A549 (cell line): ENCODE data around the gene SHKBP1. TPM values are rescaled to one million over a fixed set of nuclear protein-coding genes. Genes with fewer than 3 reads are reported as not detected.

Experiments
- ATAC-seq, 2 experiments: fragments of 200-7000 bp in 1 of 2; fragments of >200 bp in 1 of 2; cut with Nextera tagmentation in 1 of 2; cut with Tn5 transposase in 1 of 2; 3 replicates each; pipeline versions ENCODE4 v1.8.0 to v1.9.1; 2018 to 2020; ENCODE audit warnings: mild to moderate bottlenecking in 1 of 2, moderate library complexity in 1 of 2
- CTCF ChIA-PET: fragments of 300-600 bp; sonication (Branson Sonifier 250); formaldehyde crosslinking; extraction: SDS; loops from one replicate; lab custom pipeline; 2021; ENCODE audit warnings: antibody characterized with exemption, inconsistent platforms; lab: Yijun Ruan, JAX
- POLR2A ChIA-PET: fragments of 350-600 bp; formaldehyde crosslinking; extraction: SDS; loops from one replicate; lab custom pipeline; 2021; ENCODE audit warnings: antibody characterized with exemption, inconsistent platforms; lab: Yijun Ruan, JAX
- DNase-seq, 2 experiments: peaks; one replicate each; pipeline versions ENCODE4 v3.0.0 to v3.0.0-alpha.2; 2011 to 2016; ENCODE audit warnings: low read depth in 1 of 2, low spot score in 1 of 2
- FAIRE-seq: peaks from 2 replicates; lab custom pipeline; 2011; peaks lifted over from hg19 to GRCh38; lab: Jason Lieb, UNC
- H3K27ac ChIP-seq, 2 experiments: fragments of >200 bp; sonication (Bioruptor Twin); formaldehyde crosslinking; 3 replicates each; pipeline ENCODE4 v1.5.1; 2016 to 2017
- H3K4me1 ChIP-seq: fragments of >200 bp; sonication (Bioruptor Twin); formaldehyde crosslinking; 3 replicates; pipeline ENCODE4 v1.6.1; 2016
- H3K4me2 ChIP-seq: fragments of >200 bp; sonication (Bioruptor Twin); formaldehyde crosslinking; 3 replicates; pipeline ENCODE4 v1.6.1; 2016
- H3K4me3 ChIP-seq: fragments of >200 bp; sonication (Bioruptor Twin); formaldehyde crosslinking; 3 replicates; pipeline ENCODE4 v1.5.1; 2016
- H3K9me3 ChIP-seq: fragments of >200 bp; sonication (Bioruptor Twin); formaldehyde crosslinking; 3 replicates; pipeline ENCODE4 v1.6.1; 2016
- EHF ChIP-seq: fragments of 250-450 bp; sonication (Bioruptor Pico); IDR thresholded peaks from 2 replicates; pipeline ENCODE4 v1.5.0; 2020; ENCODE audit warnings: mild to moderate bottlenecking
- EHMT2 ChIP-seq: fragments of 200-600 bp; sonication (generic); IDR thresholded peaks from 2 replicates; pipeline ENCODE4 v1.6.1; 2016; ENCODE audit warnings: antibody characterized with exemption, low read depth, mild to moderate bottlenecking, moderate library complexity
- EP300 ChIP-seq, 2 experiments: fragments of >200 bp; sonication (Bioruptor Twin); formaldehyde crosslinking; IDR thresholded peaks; 2 replicates in 1 of 2; 3 replicates in 1 of 2; pipeline ENCODE4 v1.6.1; 2016 to 2017
- FOSL2 ChIP-seq, 2 experiments: fragments of 450-650 bp in 1 of 2; fragments of >200 bp in 1 of 2; sonication (Bioruptor Twin) in 1 of 2; formaldehyde crosslinking; IDR thresholded peaks; 2 replicates each; pipeline versions ENCODE4 v1.5.0 to v1.6.1; 2016 to 2020; ENCODE audit warnings: mild to moderate bottlenecking in 1 of 2, moderate library complexity in 1 of 2
- GATA3 ChIP-seq: IDR thresholded peaks from 2 replicates; pipeline ENCODE4 v1.6.1; 2012; ENCODE audit warnings: borderline replicate concordance
- HMGXB4 ChIP-seq: fragments of 250-450 bp; sonication (Bioruptor Pico); IDR thresholded peaks from 2 replicates; pipeline ENCODE4 v1.5.0; 2021; ENCODE audit warnings: mild to moderate bottlenecking, moderate library complexity, borderline replicate concordance
- HOXB13 ChIP-seq: fragments of 250-450 bp; sonication (Bioruptor Pico); IDR thresholded peaks from 2 replicates; pipeline ENCODE4 v1.5.0; 2020; ENCODE audit warnings: low read depth, mild to moderate bottlenecking, moderate library complexity
- HOXB5 ChIP-seq: fragments of 250-450 bp; sonication (Bioruptor Pico); IDR thresholded peaks from 2 replicates; pipeline ENCODE4 v1.5.0; 2020; ENCODE audit warnings: mild to moderate bottlenecking, moderate library complexity
- JUN ChIP-seq, 2 experiments: fragments of >200 bp; sonication (Bioruptor Twin); formaldehyde crosslinking; IDR thresholded peaks; 2 replicates in 1 of 2; 3 replicates in 1 of 2; pipeline ENCODE4 v1.6.1; 2016 to 2017
- KDM5A ChIP-seq: fragments of 200-600 bp; sonication (generic); IDR thresholded peaks from 2 replicates; pipeline ENCODE4 v1.6.1; 2016; ENCODE audit warnings: antibody characterized with exemption, mild to moderate bottlenecking
- MAFK ChIP-seq: fragments of 450-650 bp; IDR thresholded peaks from 2 replicates; pipeline ENCODE4 v1.6.1; 2014; ENCODE audit not compliant: partially characterized antibody
- MAZ ChIP-seq: fragments of 150-350 bp; IDR thresholded peaks from 2 replicates; pipeline ENCODE4 v1.6.1; 2014; ENCODE audit warnings: antibody characterized with exemption, low read depth, low read length, borderline replicate concordance
- NFE2L2 ChIP-seq: fragments of 150-350 bp; conservative IDR thresholded peaks from 2 replicates; pipeline ENCODE4 v1.6.1; 2014; ENCODE audit warnings: low read length
- NR3C1 ChIP-seq: fragments of >200 bp; sonication (Bioruptor Twin); formaldehyde crosslinking; IDR thresholded peaks from 3 replicates; pipeline ENCODE4 v1.6.1; 2017
- PHF8 ChIP-seq: fragments of 200-600 bp; sonication (generic); IDR thresholded peaks from 2 replicates; pipeline ENCODE4 v1.6.1; 2016; ENCODE audit warnings: low read depth, mild to moderate bottlenecking, antibody characterized with exemption, moderate library complexity, borderline replicate concordance
- POLR2A ChIP-seq: IDR thresholded peaks from 2 replicates; pipeline ENCODE4 v1.6.1; 2012; ENCODE audit warnings: mild to moderate bottlenecking, low read length
- RARB ChIP-seq: fragments of 250-450 bp; sonication (Bioruptor Pico); IDR thresholded peaks from 2 replicates; pipeline ENCODE4 v1.8.0; 2021; ENCODE audit warnings: mild to moderate bottlenecking, moderate library complexity
- RCOR1 ChIP-seq: fragments of 150-350 bp; IDR thresholded peaks from 2 replicates; pipeline ENCODE4 v1.6.1; 2014; ENCODE audit warnings: antibody characterized with exemption, low read length, low read depth
- RFX5 ChIP-seq: fragments of 450-650 bp; IDR thresholded peaks from 2 replicates; pipeline ENCODE4 v1.7.1; 2014; ENCODE audit warnings: antibody characterized with exemption, mild to moderate bottlenecking, moderate library complexity
- RNF2 ChIP-seq: fragments of 200-600 bp; sonication (generic); IDR thresholded peaks from 2 replicates; pipeline ENCODE4 v1.6.1; 2016; ENCODE audit warnings: low read depth, mild to moderate bottlenecking, antibody characterized with exemption, moderate library complexity, borderline replicate concordance
- SMC3 ChIP-seq: fragments of >200 bp; sonication (Bioruptor Twin); formaldehyde crosslinking; IDR thresholded peaks from 3 replicates; pipeline ENCODE4 v1.6.1; 2018; ENCODE audit warnings: inconsistent platforms
- TFCP2L1 ChIP-seq: fragments of 250-450 bp; sonication (Bioruptor Pico); IDR thresholded peaks from 2 replicates; pipeline ENCODE4 v1.5.0; 2021; ENCODE audit warnings: mild to moderate bottlenecking
- TP53 ChIP-seq: fragments of 250-450 bp; sonication (Bioruptor Pico); IDR thresholded peaks from 2 replicates; pipeline ENCODE4 v1.5.0; 2021; ENCODE audit warnings: mild to moderate bottlenecking, moderate library complexity
- ZC3H11A ChIP-seq: fragments of 450-650 bp; IDR thresholded peaks from 2 replicates; pipeline ENCODE4 v1.6.1; 2014; ENCODE audit warnings: antibody characterized with exemption, mild to moderate bottlenecking
- ZSCAN20 ChIP-seq: fragments of 250-450 bp; sonication (Bioruptor Pico); IDR thresholded peaks from 2 replicates; pipeline ENCODE4 v1.8.0; 2022; ENCODE audit warnings: mild to moderate bottlenecking, moderate library complexity
- WGBS: methylation state at CpG from one replicate; pipeline ENCODE4 v1.1.6; 2017; ENCODE audit errors: missing lambda C conversion rate; 5-methylcytosine and 5-hydroxymethylcytosine counted together
- polyA plus RNA-seq, 4 experiments: library from polyadenylated mRNA; depleted of rRNA in 3 of 4; stranded (reverse); fragments of >200 nt; fragmentation: RNase III in 1 of 4; extraction: RNeasy Plus Mini Kit Qiagen cat#74134 plus additional on column Dnase treatment in 1 of 4; gene quantifications; 2 replicates in 3 of 4; 3 replicates in 1 of 4; pipeline ENCODE4 v1.2.3, GENCODE V29; 2011 to 2017

SHKBP1 gene
- polyA plus RNA-seq, 2 of the 4 experiments (the other 2 are of a cell fraction), result 75.2 to 123 TPM

DNA sequence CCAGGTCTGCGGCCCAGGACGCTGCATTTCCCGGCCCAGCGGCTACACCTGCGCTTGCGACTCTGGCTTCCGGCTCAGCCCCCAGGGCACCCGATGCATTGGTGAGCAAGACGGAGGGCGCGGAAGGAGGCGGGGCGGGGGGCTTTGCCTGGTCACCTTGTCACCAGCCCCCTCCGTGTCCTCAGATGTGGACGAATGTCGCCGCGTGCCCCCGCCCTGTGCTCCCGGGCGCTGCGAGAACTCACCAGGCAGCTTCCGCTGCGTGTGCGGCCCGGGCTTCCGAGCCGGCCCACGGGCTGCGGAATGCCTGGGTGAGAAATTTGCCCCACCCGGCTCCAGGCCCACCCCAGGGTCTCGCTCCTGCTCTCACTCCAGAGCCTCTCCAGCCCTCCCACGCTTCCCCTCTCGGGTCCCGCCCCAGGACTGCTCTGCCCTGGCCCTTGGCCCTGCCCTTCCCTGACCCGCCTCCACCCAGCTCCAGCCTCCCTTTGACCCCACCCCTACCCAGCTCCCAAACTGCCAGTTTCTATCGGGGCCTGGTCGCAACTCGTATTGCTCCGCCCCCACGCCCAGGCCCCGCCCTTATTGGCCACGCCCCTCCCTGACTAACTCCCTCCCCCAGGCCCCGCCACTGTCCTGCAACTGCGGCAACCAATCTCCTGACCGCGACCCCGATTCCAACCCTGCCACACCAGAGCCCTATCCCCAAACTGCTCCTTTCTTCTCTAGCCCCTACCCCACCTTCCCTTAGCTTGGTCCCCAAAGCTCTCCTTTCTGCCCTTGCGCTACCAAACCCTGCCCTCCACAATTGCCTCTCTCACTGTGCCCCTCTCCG lies 33.1 kb downstream of the SHKBP1 start:
- Histone ChIP-seq H3K4me3 (peak overlapping the region; percentile 49), H3K27ac (peak overlapping the region; percentile 60 to 68), H3K4me2 (peak overlapping the region; percentile 65), H3K4me1 (peaks cover 43% of the 10 kb centered on the region), H3K9me3 (no peaks in the 10 kb centered on the region)
- ChIA-PET CTCF (interaction anchor here (0.6 to 35.2 kb wide), 10 partner anchors 8 to 63 kb away, joined by 3 to 2247 read pairs (median 4); no protein-coding TSS in a partner anchor), POLR2A (interaction anchor here (0.5 to 1.5 kb wide), 4 partner anchors 15 to 839 kb away, joined by 4 to 6 read pairs (median 6); partner anchors contain the start of gene RAB4B)
- 58% methylated on average over 47 of the region's 50 CpGs for WGBS
- 0 out of 5 replicates have a peak, but pooled peaks of 1 of the 2 experiments have one; percentile 43 for TF ChIP-seq JUN (IDR thresholded peaks at IDR 0.05)
- TF ChIP-seq POLR2A, result 0 out of 2 replicates have a peak, but pooled peaks have one; percentile 19
- TF ChIP-seq EP300 (IDR thresholded peaks at IDR 0.05), result no peak
- ATAC-seq (peak; percentile 12 to 55; a peak in 5 of 6 replicates), DNase-seq (peak; percentile 93 to 98), FAIRE-seq (no peak)

DNA sequence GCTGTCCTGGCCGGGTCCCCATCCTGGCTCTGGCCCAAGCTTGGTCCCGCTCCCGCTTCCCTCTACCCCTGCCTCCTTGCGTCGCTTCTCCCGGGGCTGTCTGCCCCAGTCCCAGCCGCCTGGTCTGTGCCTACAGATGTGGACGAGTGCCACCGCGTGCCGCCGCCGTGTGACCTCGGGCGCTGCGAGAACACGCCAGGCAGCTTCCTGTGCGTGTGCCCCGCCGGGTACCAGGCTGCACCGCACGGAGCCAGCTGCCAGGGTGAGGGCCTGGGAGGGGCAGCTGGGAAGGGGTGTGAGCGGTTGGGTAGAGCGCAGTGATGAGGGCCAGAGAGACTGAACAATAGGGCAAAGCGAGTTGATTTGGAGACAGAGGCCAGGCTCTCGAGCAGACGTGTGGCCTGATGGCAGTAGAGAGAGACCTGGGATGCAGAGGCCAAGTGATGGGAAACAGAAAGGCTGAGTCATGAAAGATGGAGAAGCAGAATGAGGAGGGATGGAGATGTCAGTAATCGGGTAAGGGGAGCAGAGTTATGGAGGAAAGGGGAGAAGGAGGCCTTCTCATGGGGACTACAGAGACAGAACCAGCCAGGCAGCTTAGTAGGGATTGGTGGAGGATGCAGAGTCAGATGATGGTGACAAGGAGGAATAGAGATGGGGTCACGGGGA lies 33.9 kb downstream of the SHKBP1 start:
- DNase-seq, result no peak
- Histone ChIP-seq H3K27ac (peak overlapping the region in 1 of 2 experiments; percentile 68; a peak in 3 of 6 replicates), H3K4me2 (peak overlapping the region; percentile 65), H3K9me3 (no peaks in the 10 kb centered on the region), H3K4me1 (peaks cover 38% of the 10 kb centered on the region), H3K4me3 (no peak overlapping the region)
- no peak for ATAC-seq
- WGBS, result 91% methylated on average over 29 of the region's 29 CpGs
- TF ChIP-seq NFE2L2 (peak; percentile 41; the same call in 1 of the 2 replicates), SMC3 (no peak), RNF2 (no peak), EHF (no peak), NR3C1 (no peak), RFX5 (no peak), GATA3 (no peak), HOXB13 (CRISPR knock-in tag) (no peak), MAFK (peak; percentile 84), FOSL2 (IDR thresholded peaks at IDR 0.05) (no peak), FOSL2 (CRISPR knock-in tag; IDR thresholded peaks at IDR 0.05) (no peak), TP53 (CRISPR knock-in tag) (no peak)
- ChIA-PET POLR2A (interaction anchor here (0.5 to 1.5 kb wide), 4 partner anchors 14 to 839 kb away, joined by 4 to 6 read pairs (median 6); partner anchors contain the start of gene RAB4B), CTCF (interaction anchor here (0.9 to 35.2 kb wide), 9 partner anchors 9 to 63 kb away, joined by 3 to 2247 read pairs (median 4); no protein-coding TSS in a partner anchor)
- FAIRE-seq, result no peak

GRCh38 chr19:40611096-40611495 lies 34.4 kb downstream of the SHKBP1 start:
- WGBS, result 73% methylated on average over 15 of the region's 15 CpGs
- FAIRE-seq (no peak), ATAC-seq (0 out of 6 replicates have a peak, but pooled peaks of 1 of the 2 experiments have one; percentile 1), DNase-seq (no peak)
- peak overlapping the region in 1 of 2 experiments; percentile 9; a peak in 2 of 6 replicates for H3K27ac ChIP-seq
- H3K9me3 ChIP-seq, result no peaks in the 10 kb centered on the region
- ChIA-PET CTCF (interaction anchor here (1.0 to 35.2 kb wide), 3 partner anchors 8 to 64 kb away, joined by 7 to 2247 read pairs (median 409); no protein-coding TSS in a partner anchor), POLR2A (interaction anchor here (1.5 kb wide), 1 partner anchor 167 kb away, joined by 5 read pairs; the partner anchor contains the start of gene RAB4B)
- no peak overlapping the region for H3K4me2 ChIP-seq
- H3K4me1 ChIP-seq, result peaks cover 35% of the 10 kb centered on the region
- TF ChIP-seq MAZ (no peak), HMGXB4 (CRISPR knock-in tag) (no peak), RCOR1 (no peak), RNF2 (no peak), PHF8 (no peak), ZSCAN20 (no peak), HOXB5 (CRISPR knock-in tag) (no peak), RFX5 (no peak), RARB (no peak), ZC3H11A (no peak), TFCP2L1 (CRISPR knock-in tag) (no peak), EHMT2 (no peak), KDM5A (no peak), NFE2L2 (no peak), NR3C1 (no peak)
- H3K4me3 ChIP-seq, result no peak overlapping the region
